ENCODE results near the gene FLNB. TPM values are rescaled to one million over a fixed set of nuclear protein-coding genes. Genes with fewer than 3 reads are reported as not detected.

FLNB gene
- total RNA-seq, 4 donors from 2014 or later = 60.2 to 138 (median 96.2) TPM

DNA sequence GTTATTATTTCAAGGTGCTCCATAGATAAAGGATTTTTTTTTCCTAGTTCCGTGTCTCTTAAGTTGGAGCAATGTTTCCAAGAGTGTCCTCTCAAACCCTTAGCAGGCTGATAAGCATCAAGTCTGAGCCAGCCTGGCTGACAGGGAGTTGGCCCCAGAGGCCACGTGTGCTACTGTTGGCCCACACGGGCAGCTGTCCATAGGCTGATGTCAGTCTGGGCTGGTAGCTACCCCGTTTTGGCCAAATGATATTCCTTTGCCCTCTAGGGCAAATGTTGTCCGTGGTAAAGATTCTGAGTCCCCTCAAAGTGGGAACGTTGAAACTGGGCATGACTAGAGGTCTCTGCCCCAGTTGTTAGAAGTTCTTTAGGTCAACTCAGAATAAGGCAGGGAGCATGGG is 99.4 kb downstream of the FLNB start:
- H3K36me3 ChIP-seq = peaks cover 0 to 99% of the 10 kb centered on the region in 2 donors
- no peak for ATAC-seq
- no peaks in the 10 kb centered on the region for H3K9me3 ChIP-seq
- TF ChIP-seq POLR2A (IDR thresholded peaks at IDR 0.05) = no peak
- no peak for TF ChIP-seq POLR2AphosphoS5 (IDR thresholded peaks at IDR 0.05)
- no peak for TF ChIP-seq EP300 (IDR thresholded peaks at IDR 0.05)
- TF ChIP-seq, protein P1, sequence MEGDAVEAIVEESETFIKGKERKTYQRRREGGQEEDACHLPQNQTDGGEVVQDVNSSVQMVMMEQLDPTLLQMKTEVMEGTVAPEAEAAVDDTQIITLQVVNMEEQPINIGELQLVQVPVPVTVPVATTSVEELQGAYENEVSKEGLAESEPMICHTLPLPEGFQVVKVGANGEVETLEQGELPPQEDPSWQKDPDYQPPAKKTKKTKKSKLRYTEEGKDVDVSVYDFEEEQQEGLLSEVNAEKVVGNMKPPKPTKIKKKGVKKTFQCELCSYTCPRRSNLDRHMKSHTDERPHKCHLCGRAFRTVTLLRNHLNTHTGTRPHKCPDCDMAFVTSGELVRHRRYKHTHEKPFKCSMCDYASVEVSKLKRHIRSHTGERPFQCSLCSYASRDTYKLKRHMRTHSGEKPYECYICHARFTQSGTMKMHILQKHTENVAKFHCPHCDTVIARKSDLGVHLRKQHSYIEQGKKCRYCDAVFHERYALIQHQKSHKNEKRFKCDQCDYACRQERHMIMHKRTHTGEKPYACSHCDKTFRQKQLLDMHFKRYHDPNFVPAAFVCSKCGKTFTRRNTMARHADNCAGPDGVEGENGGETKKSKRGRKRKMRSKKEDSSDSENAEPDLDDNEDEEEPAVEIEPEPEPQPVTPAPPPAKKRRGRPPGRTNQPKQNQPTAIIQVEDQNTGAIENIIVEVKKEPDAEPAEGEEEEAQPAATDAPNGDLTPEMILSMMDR (IDR thresholded peaks at IDR 0.05) = no peak
- H3K4me1 ChIP-seq = peaks cover 0 to 30% (median 12%) of the 10 kb centered on the region in 3 donors
- H3K27me3 ChIP-seq = no peaks in the 10 kb centered on the region
- WGBS, 2 donors (ENCODE audit: low coverage in 1 of 2) = 57% methylated on average over 1 of the region's 6 CpGs; no CpG with 5 or more reads in 1 of the 2 donors
- no peak overlapping the region for H3K4me3 ChIP-seq
- H3K27ac ChIP-seq = no peak overlapping the region

DNA sequence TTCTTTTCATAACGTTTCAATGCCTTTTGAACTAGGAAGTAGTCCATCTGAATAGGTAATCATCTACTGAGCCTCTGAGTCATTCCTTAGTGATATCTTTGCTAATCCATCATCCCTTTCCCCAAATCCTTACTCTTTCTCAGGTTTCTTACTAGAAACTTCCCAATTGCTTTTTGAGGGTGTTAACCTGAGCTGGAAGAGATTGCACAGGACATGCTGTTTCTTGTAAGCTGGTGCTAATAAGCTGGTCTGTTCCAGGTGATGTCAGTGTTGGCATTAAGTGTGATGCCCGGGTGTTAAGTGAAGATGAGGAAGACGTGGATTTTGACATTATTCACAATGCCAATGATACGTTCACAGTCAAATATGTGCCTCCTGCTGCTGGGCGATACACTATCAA is 101.5 kb downstream of the FLNB start:
- no peaks in the 10 kb centered on the region for H3K9me3 ChIP-seq
- ATAC-seq = no peak
- WGBS, 2 donors (ENCODE audit: low coverage in 1 of 2) = 81 to 89% methylated on average over 3 to 5 of the region's 5 CpGs
- H3K4me1 ChIP-seq = peaks cover 0 to 8% (median 0%) of the 10 kb centered on the region in 3 donors
- H3K4me3 ChIP-seq = no peak overlapping the region
- H3K36me3 ChIP-seq = peaks cover 0 to 99% of the 10 kb centered on the region in 2 donors
- no peak overlapping the region for H3K27ac ChIP-seq
- TF ChIP-seq, protein P1 (IDR thresholded peaks at IDR 0.05) = no peak
- TF ChIP-seq POLR2A (IDR thresholded peaks at IDR 0.05) (no peak), EP300 (IDR thresholded peaks at IDR 0.05) (no peak), POLR2AphosphoS5 (IDR thresholded peaks at IDR 0.05) (no peak)
- H3K27me3 ChIP-seq = no peaks in the 10 kb centered on the region

DNA sequence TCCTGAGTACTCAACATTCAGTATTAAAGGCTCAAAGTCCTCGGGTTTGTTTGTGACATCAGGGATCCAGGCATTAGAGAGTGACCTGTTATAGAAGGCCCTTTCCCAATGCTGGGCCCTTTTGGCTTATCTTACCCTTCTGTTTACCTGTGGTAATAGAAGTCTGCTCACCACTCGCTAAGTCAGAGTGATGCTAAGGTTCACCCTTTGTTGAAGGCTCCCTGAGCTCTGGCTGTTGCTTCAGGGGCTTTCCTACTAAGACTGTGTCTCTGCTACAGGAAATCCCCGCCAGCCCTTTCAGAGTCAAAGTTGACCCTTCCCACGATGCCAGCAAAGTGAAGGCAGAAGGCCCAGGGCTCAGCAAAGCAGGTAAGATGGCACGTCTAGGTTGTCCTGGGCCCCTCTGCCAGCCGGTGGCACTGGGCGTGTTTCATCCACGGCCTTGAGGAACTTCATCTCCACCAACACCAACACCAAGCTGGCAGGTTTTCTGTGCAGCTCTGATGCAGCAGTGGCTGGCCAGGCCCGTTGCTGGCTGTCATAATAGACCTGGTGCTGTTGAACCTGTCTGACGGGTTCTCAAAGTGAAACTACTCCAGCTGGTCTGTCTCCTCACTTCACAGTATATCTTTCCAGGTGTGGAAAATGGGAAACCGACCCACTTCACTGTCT is 103.4 kb downstream of the FLNB start:
- TF ChIP-seq POLR2AphosphoS5 (IDR thresholded peaks at IDR 0.05) (no peak), POLR2A (IDR thresholded peaks at IDR 0.05) (no peak), EP300 (IDR thresholded peaks at IDR 0.05) (no peak)
- TF ChIP-seq, protein P1 (IDR thresholded peaks at IDR 0.05) = no peak
- WGBS, 2 donors (ENCODE audit: low coverage in 1 of 2) = 67 to 89% methylated on average over 5 of the region's 11 CpGs
- peaks cover 0 to 12% (median 5%) of the 10 kb centered on the region in 3 donors for H3K4me1 ChIP-seq
- no peaks in the 10 kb centered on the region for H3K27me3 ChIP-seq
- no peaks in the 10 kb centered on the region for H3K9me3 ChIP-seq
- peaks cover 0 to 99% of the 10 kb centered on the region in 2 donors for H3K36me3 ChIP-seq
- H3K27ac ChIP-seq = peak overlapping the region in 3 of 4 donors; percentile 2 to 15 (median 8)
- H3K4me3 ChIP-seq = no peak overlapping the region
- ATAC-seq = no peak

DNA sequence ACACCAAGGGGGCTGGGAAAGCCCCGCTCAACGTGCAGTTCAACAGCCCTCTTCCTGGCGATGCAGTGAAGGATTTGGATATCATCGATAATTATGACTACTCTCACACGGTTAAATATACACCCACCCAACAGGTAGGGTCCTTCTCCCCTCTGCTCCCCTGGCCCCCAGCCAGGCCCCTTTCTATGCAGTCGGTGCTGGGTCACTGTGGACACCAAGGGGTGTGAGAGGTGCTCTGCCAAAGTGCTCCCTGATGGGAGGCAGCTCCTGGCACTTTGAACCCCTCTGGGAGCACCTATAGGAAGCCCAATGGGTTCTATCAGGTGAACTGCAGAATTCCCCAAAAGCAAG is 103.9 kb downstream of the FLNB start:
- Histone ChIP-seq H3K27me3 (no peaks in the 10 kb centered on the region), H3K4me3 (no peak overlapping the region), H3K36me3 (peaks cover 0 to 94% of the 10 kb centered on the region in 2 donors), H3K27ac (peak overlapping the region in 2 of 4 donors; percentile 2 to 15), H3K9me3 (no peaks in the 10 kb centered on the region), H3K4me1 (peaks cover 0 to 17% (median 8%) of the 10 kb centered on the region in 3 donors)
- no CpG with 5 or more reads among the region's 6 CpGs for WGBS, 2 donors (ENCODE audit: low coverage in 1 of 2)
- TF ChIP-seq EP300 (IDR thresholded peaks at IDR 0.05) = no peak
- TF ChIP-seq POLR2A (IDR thresholded peaks at IDR 0.05) = no peak
- no peak for TF ChIP-seq POLR2AphosphoS5 (IDR thresholded peaks at IDR 0.05)
- TF ChIP-seq, protein P1 (IDR thresholded peaks at IDR 0.05) = no peak
- ATAC-seq = no peak

DNA sequence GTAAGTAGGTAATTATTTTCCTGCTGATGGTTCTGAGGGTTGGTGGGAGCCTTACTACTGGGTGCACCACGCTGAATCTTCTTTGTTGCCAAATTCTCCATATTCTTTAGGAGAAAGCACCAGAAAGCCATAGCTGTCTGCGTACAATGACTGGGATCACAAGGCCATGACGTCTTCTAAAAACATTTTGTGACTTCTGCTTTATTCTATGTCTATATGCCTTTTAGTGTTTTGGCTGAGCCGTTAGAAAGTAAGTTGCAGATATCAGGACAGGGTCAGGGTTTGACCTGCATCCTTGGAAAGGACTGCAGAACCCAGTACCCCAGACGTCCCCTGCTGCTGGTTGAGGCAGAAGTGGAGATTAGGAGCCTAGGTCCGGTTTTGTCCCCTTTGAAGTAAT is 107.0 kb downstream of the FLNB start:
- Histone ChIP-seq H3K4me1 (peaks cover 0 to 48% (median 22%) of the 10 kb centered on the region in 3 donors), H3K27ac (peak overlapping the region in 3 of 4 donors; percentile 65 to 74 (median 72)), H3K9me3 (no peaks in the 10 kb centered on the region), H3K36me3 (peaks cover 0 to 80% of the 10 kb centered on the region in 2 donors), H3K27me3 (no peaks in the 10 kb centered on the region), H3K4me3 (no peak overlapping the region)
- TF ChIP-seq, protein P1 (IDR thresholded peaks at IDR 0.05) = no peak
- WGBS, 2 donors (ENCODE audit: low coverage in 1 of 2) = 72 to 73% methylated on average over 3 to 5 of the region's 6 CpGs
- ATAC-seq = no peak
